Endothelial cell of umbilical vein (primary cell): ENCODE data around the gene JMJD7. TPM values are rescaled to one million over a fixed set of nuclear protein-coding genes. Genes with fewer than 3 reads are reported as not detected.

Experiments used
- BruUV-seq: library from RNA; stranded (reverse); fragments of 400-500 nt; replicated peaks from 2 replicates; lab custom pipeline; 2021; lab: Mats Ljungman, UMichigan
- CTCF ChIA-PET: fragments of 300-600, 350-600 bp; sonication (Branson Sonifier 250); formaldehyde crosslinking; loops from one replicate; lab custom pipeline; 2021; ENCODE audit warnings: antibody characterized with exemption, inconsistent platforms; lab: Charles Lee
- POLR2A ChIA-PET: fragments of 300-600, 350-600 bp; sonication (Branson Sonifier 250); formaldehyde crosslinking; loops from one replicate; lab custom pipeline; 2021; ENCODE audit warnings: antibody characterized with exemption, inconsistent platforms; lab: Charles Lee
- DNase-seq: peaks from one replicate; pipeline ENCODE4 v3.0.0-alpha.2; 2011; ENCODE audit warnings: low read depth, low spot score
- FAIRE-seq: peaks from 2 replicates; lab custom pipeline; 2011; peaks lifted over from hg19 to GRCh38; lab: Jason Lieb, UNC
- H2AFZ ChIP-seq: 2 replicates; pipeline ENCODE4 v1.6.0; 2012; ENCODE audit warnings: low read depth, low read length, control low read depth, inconsistent platforms
- H3K27ac ChIP-seq: 2 replicates; pipeline ENCODE4 v1.5.1; 2011; ENCODE audit warnings: low read depth, mild to moderate bottlenecking, control low read depth, low read length, moderate library complexity; ENCODE audit not compliant: insufficient read depth
- H3K27me3 ChIP-seq, 2 experiments: 2 replicates each; pipeline versions ENCODE4 v1.6.0 to v1.6.1; 2011; ENCODE audit warnings: low read length in 2 of 2, mixed read lengths in 1 of 2; ENCODE audit not compliant: control insufficient read depth in 2 of 2, insufficient read depth in 2 of 2
- H3K36me3 ChIP-seq, 2 experiments: 2 replicates in 1 of 2; 3 replicates in 1 of 2; pipeline ENCODE4 v1.5.1; 2011; ENCODE audit warnings: low read length in 2 of 2, mild to moderate bottlenecking in 1 of 2, moderate library complexity in 1 of 2; ENCODE audit not compliant: control insufficient read depth in 2 of 2, insufficient read depth in 2 of 2; ENCODE audit errors: extremely low read depth in 1 of 2
- H3K4me1 ChIP-seq: 3 replicates; pipeline ENCODE4 v1.5.1; 2011; ENCODE audit warnings: mild to moderate bottlenecking, low read length; ENCODE audit not compliant: control insufficient read depth, insufficient read depth; ENCODE audit errors: extremely low read depth
- H3K4me2 ChIP-seq: 2 replicates; pipeline ENCODE4 v1.6.1; 2011; ENCODE audit warnings: low read length, control low read depth, mixed read lengths; ENCODE audit not compliant: insufficient read depth
- H3K4me3 ChIP-seq, 3 experiments: fragments of 200-600 bp in 1 of 3; sonication (generic), shearing (Covaris generic) in 1 of 3; replicated peaks in 1 of 3; 2 replicates each; pipeline ENCODE4 v1.5.1; 2011 to 2016; ENCODE audit warnings: control low read depth in 3 of 3, low read length in 3 of 3, mild to moderate bottlenecking in 2 of 3, inconsistent platforms in 1 of 3, low read depth in 1 of 3, moderate library complexity in 1 of 3; ENCODE audit not compliant: insufficient read depth in 1 of 3
- H3K79me2 ChIP-seq: 2 replicates; pipeline ENCODE4 v1.6.0; 2012; ENCODE audit warnings: low read length, inconsistent platforms; ENCODE audit not compliant: control insufficient read depth, insufficient read depth
- H3K9ac ChIP-seq: replicated peaks from 2 replicates; pipeline ENCODE3; 2011; ENCODE audit warnings: low read length, control low read depth; ENCODE audit not compliant: insufficient read depth; ENCODE audit errors: extremely low read depth
- H3K9me1 ChIP-seq: replicated peaks from 3 replicates; pipeline ENCODE4 v1.6.0; 2011; ENCODE audit warnings: mild to moderate bottlenecking, low read length; ENCODE audit not compliant: control insufficient read depth, insufficient read depth; ENCODE audit errors: extremely low read depth
- H3K9me3 ChIP-seq: replicated peaks from 2 replicates; pipeline ENCODE4 v1.5.1; 2012; ENCODE audit warnings: low read length, inconsistent platforms; ENCODE audit not compliant: control insufficient read depth, insufficient read depth
- H4K20me1 ChIP-seq: replicated peaks from 2 replicates; pipeline ENCODE3; 2011; ENCODE audit warnings: mild to moderate bottlenecking, low read length; ENCODE audit not compliant: control insufficient read depth, insufficient read depth; ENCODE audit errors: extremely low read depth
- FOS ChIP-seq: IDR thresholded peaks from 2 replicates; pipeline ENCODE4 v1.6.1; 2011; ENCODE audit warnings: mild to moderate bottlenecking, low read length, moderate library complexity, borderline replicate concordance; ENCODE audit not compliant: insufficient read depth
- GATA2 ChIP-seq: IDR thresholded peaks from 2 replicates; pipeline ENCODE4 v1.7.0; 2011; ENCODE audit warnings: low read depth, mild to moderate bottlenecking, moderate library complexity, mixed read lengths, low read length; ENCODE audit not compliant: insufficient read length, insufficient read depth
- JUN ChIP-seq: IDR thresholded peaks from 2 replicates; pipeline ENCODE4 v1.6.1; 2011; ENCODE audit warnings: borderline replicate concordance, low read depth; ENCODE audit not compliant: insufficient read length, insufficient read depth
- MAX ChIP-seq: IDR thresholded peaks from 2 replicates; pipeline ENCODE4 v1.6.1; 2011; ENCODE audit not compliant: insufficient read depth, insufficient read length
- MYC ChIP-seq: IDR thresholded peaks from one replicate; pipeline ENCODE4 v1.6.1; 2011; ENCODE audit warnings: mild to moderate bottlenecking, low read depth, low read length
- POLR2A ChIP-seq: IDR thresholded peaks from 2 replicates; pipeline ENCODE4 v1.6.1; 2012; ENCODE audit warnings: low read depth, mild to moderate bottlenecking, control low read depth, low read length
- dilution Hi-C: fragments of 300-500 bp; cut with MboI; formaldehyde crosslinking; loops from one replicate; pipeline ENCODE4 v1.15.0; 2019; ENCODE audit warnings: low sequenced_read_pairs; ENCODE audit not compliant: extremely low pct_ligation_motif_present
- intact Hi-C: fragments of 100-400 bp; cut with micrococcal nuclease; formaldehyde crosslinking; loops from one replicate; pipeline ENCODE4 v1.10.0; 2022
- polyA plus RNA-seq, 4 experiments: library from polyadenylated mRNA; depleted of rRNA in 3 of 4; stranded (reverse) in 3 of 4; unstranded in 1 of 4; fragments of >200 nt; gene quantifications; 2 replicates each; pipeline versions ENCODE4 v1.2.1 to v1.2.3, GENCODE V29; 2011 to 2012; ENCODE audit warnings: missing spikeins in 1 of 4
- total RNA-seq: library from RNA; stranded (reverse); gene quantifications from 2 replicates; pipeline ENCODE4 v1.2.3, GENCODE V29; 2021
- TF ChIP-seq, protein P1 (sequence below), 2 donors: IDR thresholded peaks; 1 replicate in 1 of 2; 2 replicates in 1 of 2; pipeline ENCODE4 v1.5.1; 2011; ENCODE audit warnings: low read length in 2 of 2, mild to moderate bottlenecking in 2 of 2, moderate library complexity in 2 of 2, control low read depth in 1 of 2, inconsistent platforms in 1 of 2, low read depth in 1 of 2; ENCODE audit not compliant: insufficient read depth in 1 of 2; ENCODE audit errors: extremely low read depth in 1 of 2

The JMJD7 gene
- total and polyA plus RNA-seq, 2 donors (not counting 3 experiments of a cell fraction or from before 2014, with no cell fraction given): 7.3 to 11.4 TPM

DNA sequence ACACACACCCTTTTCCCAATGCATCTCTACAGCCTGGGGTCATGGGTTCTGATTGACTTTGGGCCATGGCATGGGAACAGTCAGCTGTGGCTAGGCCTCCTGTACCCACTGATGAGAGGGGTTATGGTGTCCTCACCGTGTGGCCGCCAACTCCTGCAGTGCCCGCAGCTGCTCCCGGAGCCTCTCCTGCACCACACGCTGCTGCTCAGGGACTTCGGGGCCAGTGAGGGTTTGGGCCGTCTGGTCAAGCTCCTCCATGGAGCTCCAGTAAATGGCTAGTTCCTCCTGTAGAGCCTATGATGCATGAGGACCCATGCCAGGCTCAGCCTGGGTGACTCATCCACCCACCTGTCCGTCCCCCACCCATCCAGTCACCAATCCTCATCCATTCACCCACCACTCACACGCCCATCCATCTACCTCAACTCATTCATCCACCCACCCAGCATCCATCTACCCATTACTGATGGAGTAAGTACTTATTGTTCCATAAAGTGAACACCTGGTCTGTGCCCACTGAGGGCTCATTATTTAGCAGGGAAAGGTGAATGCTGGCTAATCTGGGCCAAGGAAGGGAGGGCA, 44.4 kb downstream of the JMJD7 start:
- no peak for FAIRE-seq
- Histone ChIP-seq H3K9me3 (no peaks in the 10 kb centered on the region), H3K4me2 (no peak overlapping the region), H2AFZ (no peak overlapping the region), H3K36me3 (peaks cover 0 to 47% of the 10 kb centered on the region in 2 experiments), H3K4me3 (no peak overlapping the region), H3K9me1 (no peaks in the 10 kb centered on the region), H4K20me1 (no peaks in the 10 kb centered on the region), H3K27me3 (no peaks in the 10 kb centered on the region), H3K27ac (no peak overlapping the region), H3K9ac (no peak overlapping the region), H3K79me2 (no peaks in the 10 kb centered on the region), H3K4me1 (no peaks in the 10 kb centered on the region)
- dilution Hi-C loops: no loop called here
- no TSS peak for BruUV-seq
- no peak for DNase-seq
- POLR2A ChIA-PET: no interaction called here
- intact Hi-C loops: no loop called here
- CTCF ChIA-PET: no interaction called here
- TF ChIP-seq, protein P1, sequence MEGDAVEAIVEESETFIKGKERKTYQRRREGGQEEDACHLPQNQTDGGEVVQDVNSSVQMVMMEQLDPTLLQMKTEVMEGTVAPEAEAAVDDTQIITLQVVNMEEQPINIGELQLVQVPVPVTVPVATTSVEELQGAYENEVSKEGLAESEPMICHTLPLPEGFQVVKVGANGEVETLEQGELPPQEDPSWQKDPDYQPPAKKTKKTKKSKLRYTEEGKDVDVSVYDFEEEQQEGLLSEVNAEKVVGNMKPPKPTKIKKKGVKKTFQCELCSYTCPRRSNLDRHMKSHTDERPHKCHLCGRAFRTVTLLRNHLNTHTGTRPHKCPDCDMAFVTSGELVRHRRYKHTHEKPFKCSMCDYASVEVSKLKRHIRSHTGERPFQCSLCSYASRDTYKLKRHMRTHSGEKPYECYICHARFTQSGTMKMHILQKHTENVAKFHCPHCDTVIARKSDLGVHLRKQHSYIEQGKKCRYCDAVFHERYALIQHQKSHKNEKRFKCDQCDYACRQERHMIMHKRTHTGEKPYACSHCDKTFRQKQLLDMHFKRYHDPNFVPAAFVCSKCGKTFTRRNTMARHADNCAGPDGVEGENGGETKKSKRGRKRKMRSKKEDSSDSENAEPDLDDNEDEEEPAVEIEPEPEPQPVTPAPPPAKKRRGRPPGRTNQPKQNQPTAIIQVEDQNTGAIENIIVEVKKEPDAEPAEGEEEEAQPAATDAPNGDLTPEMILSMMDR (IDR thresholded peaks at IDR 0.05; ENCODE audit: extremely low read depth in 1 of 2, insufficient read depth in 1 of 2, low read depth in 1 of 2, low read length in 2 of 2): no peak
- TF ChIP-seq MAX (no peak), MYC (no peak), JUN (no peak), POLR2A (no peak), GATA2 (no peak), FOS (no peak)
